ENCODE results near the gene MPZL3. TPM values are rescaled to one million over a fixed set of nuclear protein-coding genes. Genes with fewer than 3 reads are reported as not detected.

The MPZL3 gene
- total and polyA plus RNA-seq, 2 experiments from 2014 or later, result 10.2 to 20.6 TPM

DNA sequence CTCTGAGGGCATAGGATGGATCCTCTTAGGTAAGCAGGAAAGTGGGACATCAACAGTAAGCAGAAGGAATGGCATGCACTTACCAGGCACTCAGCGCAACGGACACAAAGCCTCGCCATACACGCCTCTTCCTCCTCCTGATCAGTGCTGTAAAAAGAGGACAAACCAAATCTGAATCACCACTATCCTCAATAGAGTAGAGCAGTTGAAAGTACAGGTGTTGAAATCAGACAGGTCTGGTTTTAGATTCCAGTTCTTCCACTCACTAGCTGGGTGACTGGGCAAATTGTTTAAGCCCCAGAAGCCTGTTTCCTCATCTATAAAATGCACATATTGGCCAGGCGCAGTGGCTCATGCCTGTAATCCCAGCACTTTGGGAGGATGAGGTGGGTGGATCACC lies 18.8 kb downstream of the MPZL3 start:
- DNase-seq (ENCODE audit: low spot score), result no peak
- WGBS (ENCODE audit: low lambda C conversion rate, missing lambda C conversion rate), result 93% methylated on average over 5 of the region's 5 CpGs

DNA sequence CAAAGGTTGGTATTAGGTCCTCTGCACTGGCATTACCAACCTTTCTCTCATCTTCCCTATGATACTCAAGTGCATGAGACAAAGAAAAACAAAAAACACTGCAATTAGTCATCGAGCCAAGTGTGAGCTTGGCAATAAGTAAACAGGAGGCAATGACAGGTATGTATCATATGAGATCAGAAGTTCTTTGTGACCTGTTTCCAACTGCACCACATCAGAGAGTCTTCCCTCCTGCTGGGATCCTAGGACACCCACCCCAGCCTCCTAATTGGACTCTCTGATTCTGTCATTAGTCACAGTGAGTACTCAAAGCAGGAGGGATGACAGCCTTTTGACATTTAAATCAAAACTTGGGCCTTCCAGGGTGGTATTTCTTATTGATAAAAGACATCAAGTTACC lies 19.5 kb downstream of the MPZL3 start:
- Histone ChIP-seq H3K4me2 (no peak overlapping the region), H3K27me3 (no peaks in the 10 kb centered on the region), H4K20me1 (ENCODE audit: insufficient read depth, poor library complexity, severe bottlenecking) (no peaks in the 10 kb centered on the region), H3K9me3 (ENCODE audit: low read depth) (no peaks in the 10 kb centered on the region), H3K4me1 (ENCODE audit: insufficient read depth) (no peaks in the 10 kb centered on the region), H3K4me3 (no peak overlapping the region), H3K36me3 (replicated peaks; ENCODE audit: insufficient read depth, low read depth) (no peaks in the 10 kb centered on the region), H3K79me2 (no peaks in the 10 kb centered on the region), H2AFZ (no peak overlapping the region), H3K27ac (no peak overlapping the region), H3K9me2 (replicated peaks; ENCODE audit: insufficient read depth) (no peaks in the 10 kb centered on the region)
- no peak for DNase-seq (ENCODE audit: low spot score)
- TF ChIP-seq EZH2 (IDR thresholded peaks at IDR 0.05; ENCODE audit: borderline replicate concordance) (no peak), EZH2phosphoT487 (IDR thresholded peaks at IDR 0.05; ENCODE audit: low read depth, severe bottlenecking, unreplicated experiment) (no peak)
- TF ChIP-seq, protein P1, sequence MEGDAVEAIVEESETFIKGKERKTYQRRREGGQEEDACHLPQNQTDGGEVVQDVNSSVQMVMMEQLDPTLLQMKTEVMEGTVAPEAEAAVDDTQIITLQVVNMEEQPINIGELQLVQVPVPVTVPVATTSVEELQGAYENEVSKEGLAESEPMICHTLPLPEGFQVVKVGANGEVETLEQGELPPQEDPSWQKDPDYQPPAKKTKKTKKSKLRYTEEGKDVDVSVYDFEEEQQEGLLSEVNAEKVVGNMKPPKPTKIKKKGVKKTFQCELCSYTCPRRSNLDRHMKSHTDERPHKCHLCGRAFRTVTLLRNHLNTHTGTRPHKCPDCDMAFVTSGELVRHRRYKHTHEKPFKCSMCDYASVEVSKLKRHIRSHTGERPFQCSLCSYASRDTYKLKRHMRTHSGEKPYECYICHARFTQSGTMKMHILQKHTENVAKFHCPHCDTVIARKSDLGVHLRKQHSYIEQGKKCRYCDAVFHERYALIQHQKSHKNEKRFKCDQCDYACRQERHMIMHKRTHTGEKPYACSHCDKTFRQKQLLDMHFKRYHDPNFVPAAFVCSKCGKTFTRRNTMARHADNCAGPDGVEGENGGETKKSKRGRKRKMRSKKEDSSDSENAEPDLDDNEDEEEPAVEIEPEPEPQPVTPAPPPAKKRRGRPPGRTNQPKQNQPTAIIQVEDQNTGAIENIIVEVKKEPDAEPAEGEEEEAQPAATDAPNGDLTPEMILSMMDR (IDR thresholded peaks at IDR 0.05; ENCODE audit: poor library complexity), result no peak
- 81% methylated on average over 1 of the region's 1 CpG for WGBS (ENCODE audit: low lambda C conversion rate, missing lambda C conversion rate)

More for the DNA sequence above, 18.8 kb downstream of the MPZL3 start:
- no peaks in the 10 kb centered on the region for H3K27me3 ChIP-seq
- no peaks in the 10 kb centered on the region for H3K4me1 ChIP-seq (ENCODE audit: insufficient read depth)
- H3K27ac ChIP-seq, result no peak overlapping the region
- no peaks in the 10 kb centered on the region for H3K79me2 ChIP-seq
- H3K36me3 ChIP-seq (replicated peaks; ENCODE audit: insufficient read depth, low read depth), result no peaks in the 10 kb centered on the region
- H3K9me3 ChIP-seq (ENCODE audit: low read depth), result no peaks in the 10 kb centered on the region
- no peaks in the 10 kb centered on the region for H4K20me1 ChIP-seq (ENCODE audit: insufficient read depth, poor library complexity, severe bottlenecking)
- no peak overlapping the region for H2AFZ ChIP-seq
- no peak overlapping the region for H3K4me2 ChIP-seq
- no peaks in the 10 kb centered on the region for H3K9me2 ChIP-seq (replicated peaks; ENCODE audit: insufficient read depth)
- no peak overlapping the region for H3K4me3 ChIP-seq
- TF ChIP-seq, protein P1 (IDR thresholded peaks at IDR 0.05; ENCODE audit: poor library complexity), result no peak
- TF ChIP-seq EZH2phosphoT487 (IDR thresholded peaks at IDR 0.05; ENCODE audit: low read depth, severe bottlenecking, unreplicated experiment) (no peak), EZH2 (IDR thresholded peaks at IDR 0.05; ENCODE audit: borderline replicate concordance) (no peak)

DNA sequence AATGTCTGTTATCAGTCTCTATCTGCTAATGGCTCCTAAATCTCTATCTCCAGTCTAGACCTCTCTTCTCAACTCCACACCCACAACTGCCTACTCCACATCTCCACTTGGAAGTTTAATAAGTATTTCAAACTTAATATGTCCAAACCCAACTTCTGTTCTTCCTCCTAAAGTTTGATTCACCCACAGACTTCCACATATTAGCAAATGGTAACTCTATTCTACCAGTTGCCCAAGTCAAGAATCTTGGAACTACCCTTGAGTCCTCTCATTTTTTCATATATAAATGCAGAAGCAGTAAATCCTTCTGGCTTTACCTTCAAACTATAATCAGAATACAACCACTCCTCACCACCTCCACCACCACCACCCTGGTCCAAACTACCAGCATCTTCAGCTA lies 20.7 kb downstream of the MPZL3 start:
- no peaks in the 10 kb centered on the region for H3K36me3 ChIP-seq (replicated peaks; ENCODE audit: insufficient read depth, low read depth)
- no peak for DNase-seq (ENCODE audit: low spot score)
- H3K27ac ChIP-seq, result no peak overlapping the region
- no peak overlapping the region for H3K4me2 ChIP-seq
- no peak overlapping the region for H3K4me3 ChIP-seq
- H3K4me1 ChIP-seq (ENCODE audit: insufficient read depth), result no peaks in the 10 kb centered on the region
- H3K9me2 ChIP-seq (replicated peaks; ENCODE audit: insufficient read depth), result no peaks in the 10 kb centered on the region
- H3K27me3 ChIP-seq, result no peaks in the 10 kb centered on the region
- H2AFZ ChIP-seq, result no peak overlapping the region
- no peaks in the 10 kb centered on the region for H4K20me1 ChIP-seq (ENCODE audit: insufficient read depth, poor library complexity, severe bottlenecking)
- H3K79me2 ChIP-seq, result no peaks in the 10 kb centered on the region
- H3K9me3 ChIP-seq (ENCODE audit: low read depth), result no peaks in the 10 kb centered on the region
- TF ChIP-seq EZH2phosphoT487 (IDR thresholded peaks at IDR 0.05; ENCODE audit: low read depth, severe bottlenecking, unreplicated experiment) (no peak), EZH2 (IDR thresholded peaks at IDR 0.05; ENCODE audit: borderline replicate concordance) (no peak)
- TF ChIP-seq, protein P1 (IDR thresholded peaks at IDR 0.05; ENCODE audit: poor library complexity), result no peak

DNA sequence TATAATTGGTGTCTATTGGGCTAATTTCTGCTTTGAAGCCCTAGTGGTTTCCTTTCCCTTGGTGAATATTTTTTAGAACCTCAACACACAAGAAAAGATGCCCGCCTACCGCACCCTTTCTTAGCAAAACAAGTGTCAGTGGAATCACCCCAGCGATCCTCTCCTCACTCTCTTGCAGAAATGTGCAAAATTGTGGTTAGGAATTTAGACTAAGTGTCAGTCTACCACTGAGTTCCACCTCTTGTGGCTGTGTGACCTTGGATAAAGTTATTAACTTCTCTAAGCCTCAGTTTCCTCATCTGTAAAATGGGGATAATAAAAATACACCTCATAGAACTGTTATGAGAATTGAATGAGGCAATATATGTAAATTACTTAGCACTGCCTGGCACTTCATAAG lies 22.1 kb downstream of the MPZL3 start:
- Histone ChIP-seq H3K9me2 (replicated peaks; ENCODE audit: insufficient read depth) (no peaks in the 10 kb centered on the region), H3K4me3 (no peak overlapping the region), H3K9me3 (ENCODE audit: low read depth) (no peaks in the 10 kb centered on the region), H3K4me1 (ENCODE audit: insufficient read depth) (no peaks in the 10 kb centered on the region), H2AFZ (no peak overlapping the region), H3K4me2 (no peak overlapping the region), H3K27me3 (no peaks in the 10 kb centered on the region), H4K20me1 (ENCODE audit: insufficient read depth, poor library complexity, severe bottlenecking) (no peaks in the 10 kb centered on the region), H3K36me3 (replicated peaks; ENCODE audit: insufficient read depth, low read depth) (no peaks in the 10 kb centered on the region), H3K79me2 (no peaks in the 10 kb centered on the region), H3K27ac (no peak overlapping the region)
- DNase-seq (ENCODE audit: low spot score), result no peak
- TF ChIP-seq EZH2 (IDR thresholded peaks at IDR 0.05; ENCODE audit: borderline replicate concordance), result no peak
- TF ChIP-seq, protein P1 (IDR thresholded peaks at IDR 0.05; ENCODE audit: poor library complexity), result no peak
- 96% methylated on average over 3 of the region's 3 CpGs for WGBS (ENCODE audit: low lambda C conversion rate, missing lambda C conversion rate)

Measured in hepatocyte (in vitro differentiated cells).